ENCODE data around the gene SDHB.
A peak's percentile ranks its signal among the peaks of the same experiment; 100 is the strongest.
"Not testable (repeated sequence)": the region's sequence is repeated elsewhere in the genome, so short reads cannot be mapped to it uniquely, and the experiment has no call there.

The SDHB gene

DNA sequence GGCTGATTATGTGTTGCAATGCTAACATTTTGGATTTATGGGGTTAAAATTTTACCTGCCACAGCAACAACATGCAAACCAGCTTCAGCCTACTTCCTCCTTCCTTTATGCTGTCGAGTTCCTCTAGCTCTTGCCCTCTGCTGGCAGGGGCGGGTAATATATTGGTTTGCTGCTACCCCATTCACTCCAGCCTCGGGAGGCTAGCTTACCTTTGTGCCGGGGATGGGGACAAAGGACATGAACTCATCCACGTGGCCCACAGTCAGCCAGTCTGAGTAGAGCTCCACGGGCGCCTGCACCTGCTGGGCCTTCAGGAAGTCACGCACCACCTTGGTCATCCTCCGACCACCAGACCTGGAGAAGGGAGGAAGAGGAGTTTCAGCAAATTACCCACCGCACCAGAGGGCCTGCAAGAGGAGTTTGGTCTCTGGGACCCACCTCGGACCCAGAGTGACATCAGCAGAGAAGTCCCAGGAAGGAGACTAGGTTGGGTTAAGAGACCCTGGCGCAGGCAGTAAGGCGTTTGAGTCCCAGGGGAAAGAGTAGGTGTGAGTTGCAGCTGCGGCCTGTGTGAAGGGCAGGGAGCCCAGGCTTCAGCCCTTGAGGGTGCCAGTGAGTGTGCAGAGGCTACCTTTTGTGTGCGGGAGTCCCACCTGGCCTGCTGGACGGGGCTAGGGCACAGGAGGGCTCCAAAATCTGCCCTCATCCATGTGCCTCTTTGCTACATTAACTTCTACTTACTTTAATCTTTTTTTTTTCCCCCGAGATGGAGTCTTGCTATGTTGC lies 21.8 kb upstream of the SDHB start:
- DNase-seq (ENCODE audit: low spot score): no peak

DNA sequence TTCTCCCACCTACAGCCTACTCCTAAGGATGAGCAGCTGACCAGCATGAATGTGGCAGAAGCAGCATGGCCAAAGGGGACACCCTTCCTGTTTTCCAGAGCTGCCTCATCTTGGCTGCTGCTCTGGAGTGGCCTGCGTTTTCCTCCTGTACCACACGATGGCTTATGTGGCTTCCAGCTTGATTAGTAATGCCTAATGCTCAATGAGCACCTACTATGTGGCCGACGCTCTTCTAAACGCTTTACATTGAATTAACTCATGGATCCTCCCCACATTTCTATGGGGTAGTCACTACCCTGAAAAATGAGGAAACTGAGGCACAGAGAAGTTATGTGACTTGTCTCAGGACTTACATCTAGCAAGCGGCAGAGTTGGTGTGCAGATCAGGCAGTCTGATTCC lies 18.0 kb upstream of the SDHB start:
- no peak for DNase-seq (ENCODE audit: low spot score)

DNA sequence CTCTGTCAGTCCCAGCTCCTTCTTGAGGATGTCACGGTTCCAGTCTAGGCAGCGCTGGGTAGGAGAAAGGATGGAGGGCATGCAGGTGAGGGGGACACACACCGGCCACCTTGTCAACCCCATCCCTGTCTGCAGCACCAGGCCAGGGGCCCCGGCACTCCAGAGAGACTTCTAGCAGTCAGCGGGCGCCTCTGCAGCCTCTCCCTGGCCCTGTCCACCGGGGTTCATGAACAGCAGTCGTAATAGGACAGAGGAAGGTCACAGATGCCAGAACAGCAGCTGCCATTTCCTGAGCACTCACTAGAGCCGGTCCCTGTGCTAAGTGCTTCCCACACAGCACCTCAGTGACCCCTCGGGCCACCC lies 16.3 kb upstream of the SDHB start:
- no peak for DNase-seq (ENCODE audit: low spot score)

DNA sequence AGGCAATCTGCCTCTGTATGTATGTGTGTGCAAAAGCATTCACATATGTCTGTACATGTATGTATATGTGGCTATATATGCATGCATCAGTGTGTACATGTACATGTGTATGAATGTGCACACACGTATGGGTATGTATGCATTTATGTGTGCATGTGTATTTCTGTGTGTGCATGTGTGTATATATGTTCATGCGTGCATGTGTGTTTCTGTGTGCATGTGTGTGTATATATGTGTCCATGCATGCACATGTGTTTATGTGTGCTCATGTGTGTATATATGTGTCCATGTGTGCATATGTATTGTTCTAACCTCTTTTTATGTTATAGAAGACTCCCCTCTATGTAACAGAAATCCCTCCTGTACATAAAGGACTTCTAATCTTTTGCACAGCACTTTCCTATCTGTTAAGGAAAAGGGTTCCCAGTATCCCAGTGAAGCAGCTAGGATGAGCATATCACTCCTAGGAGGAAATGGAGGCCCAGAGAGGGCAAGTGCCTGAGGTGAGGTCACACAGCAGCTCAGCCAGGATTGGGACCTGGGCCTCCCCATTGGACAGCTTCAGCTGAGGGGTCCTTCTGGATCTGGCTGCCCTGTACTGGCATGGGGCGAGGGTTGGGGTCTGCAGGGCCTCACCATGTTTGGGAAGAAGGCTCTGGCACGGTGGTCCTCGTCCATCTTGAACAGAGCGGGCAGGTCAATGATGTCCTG lies 15.8 kb upstream of the SDHB start:
- DNase-seq (ENCODE audit: low spot score): no peak

DNA sequence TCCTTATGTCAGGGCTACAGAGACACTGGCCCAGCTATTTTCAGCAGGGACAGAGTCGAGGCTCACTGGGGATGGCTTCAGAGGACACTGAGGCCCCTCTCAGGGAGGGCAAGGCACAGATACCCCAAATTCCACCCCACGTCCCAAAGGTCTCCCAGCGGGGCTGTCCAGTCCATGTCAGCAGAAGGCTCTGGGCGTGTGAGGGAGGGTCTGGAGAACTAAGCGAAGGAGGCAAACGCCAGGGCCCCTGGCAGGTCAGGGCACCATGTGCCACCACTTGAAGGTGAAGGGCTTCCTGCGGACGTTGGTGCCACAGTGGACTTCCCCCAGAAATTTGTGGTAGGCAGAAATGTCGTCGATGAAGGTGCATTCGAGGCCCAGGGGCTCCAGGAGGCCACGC lies 15.0 kb upstream of the SDHB start:
- no peak for DNase-seq (ENCODE audit: low spot score)

DNA sequence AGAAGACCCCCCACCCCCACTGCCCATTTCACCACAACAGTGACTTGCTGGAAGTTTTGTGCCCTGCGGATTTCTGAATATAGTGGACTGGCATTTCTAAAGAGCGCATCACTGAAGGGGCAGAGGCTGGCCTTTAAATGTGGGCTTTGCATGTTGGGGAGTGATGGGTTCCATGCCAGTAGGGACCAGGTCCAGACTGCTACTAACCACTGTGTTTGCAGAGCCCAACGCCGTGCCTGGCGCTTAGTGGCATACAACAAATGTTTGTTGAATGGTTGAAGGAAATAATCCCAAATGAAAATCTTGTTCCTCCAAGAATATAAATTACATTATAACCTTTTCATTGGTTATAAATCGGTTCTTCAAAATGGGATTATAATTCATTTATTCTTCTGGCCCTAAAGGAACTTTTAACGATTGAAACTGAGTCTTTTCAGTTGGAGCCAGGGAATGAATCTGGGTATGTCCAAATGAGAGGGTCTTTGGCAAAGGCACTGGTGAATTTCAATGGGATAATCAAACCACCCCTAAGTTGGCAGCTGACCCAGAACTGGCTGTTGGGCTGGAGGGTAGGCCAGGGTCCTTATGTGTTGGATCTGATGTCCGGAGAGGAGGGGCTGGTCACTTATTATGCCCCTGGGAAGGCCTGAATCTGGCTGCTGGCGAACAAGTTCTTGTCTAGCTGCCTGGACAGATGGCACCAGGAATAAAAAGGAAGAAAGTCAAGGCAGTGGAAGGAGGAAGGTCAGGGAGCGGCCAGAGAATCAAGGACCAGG lies 13.8 kb upstream of the SDHB start:
- no peak for DNase-seq (ENCODE audit: low spot score)

DNA sequence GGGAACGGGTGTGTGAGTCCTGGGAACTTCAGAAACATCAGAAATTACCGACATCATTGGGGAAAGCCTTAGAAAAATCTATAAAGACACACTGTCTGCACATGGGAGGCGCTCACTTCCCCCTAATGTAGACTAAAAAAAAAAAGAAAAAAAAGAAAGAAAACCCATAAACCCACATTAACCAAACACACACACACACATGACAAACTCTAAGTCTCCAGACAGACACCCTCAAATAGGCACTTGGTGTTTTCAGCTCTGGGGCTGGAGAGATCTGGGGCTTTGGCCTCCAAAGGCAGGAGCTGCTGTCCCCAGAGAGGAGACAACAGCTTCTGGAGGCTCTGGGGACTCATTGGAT lies 13.2 kb upstream of the SDHB start:
- DNase-seq (ENCODE audit: low spot score): no peak

DNA sequence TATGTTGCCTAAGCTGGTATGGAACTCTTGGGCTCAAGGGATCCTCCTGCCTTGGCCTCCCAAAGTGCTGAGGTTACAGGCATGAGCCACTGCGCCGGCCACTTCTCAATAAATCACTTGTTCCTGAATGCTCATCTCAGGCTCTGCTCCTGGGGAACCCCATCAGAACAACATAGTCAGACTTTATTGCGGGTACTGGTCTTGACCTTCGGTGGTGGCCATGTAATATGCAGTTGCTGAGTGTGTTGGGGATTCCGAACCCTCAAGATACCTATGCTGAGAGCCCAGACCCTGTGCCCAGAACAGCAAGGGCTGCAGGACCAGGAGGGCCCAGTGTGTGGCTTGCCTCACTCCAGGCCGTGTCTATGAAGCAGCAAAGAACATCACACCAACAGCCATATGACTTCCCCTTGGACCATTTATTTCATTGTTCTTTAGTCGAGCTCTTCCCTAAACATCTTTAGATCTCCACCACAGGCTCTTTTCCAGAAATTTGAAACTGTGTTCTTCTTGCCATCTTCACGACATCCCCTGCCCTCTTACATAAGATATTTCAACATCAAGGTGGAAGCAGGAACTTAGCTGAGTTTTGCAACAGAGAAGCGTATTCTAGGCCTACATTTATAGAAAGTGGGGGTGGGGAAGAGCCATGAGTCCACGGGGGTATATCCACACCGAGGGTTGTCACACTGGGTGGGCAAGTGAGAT lies 12.7 kb upstream of the SDHB start:
- no peak for DNase-seq (ENCODE audit: low spot score)

DNA sequence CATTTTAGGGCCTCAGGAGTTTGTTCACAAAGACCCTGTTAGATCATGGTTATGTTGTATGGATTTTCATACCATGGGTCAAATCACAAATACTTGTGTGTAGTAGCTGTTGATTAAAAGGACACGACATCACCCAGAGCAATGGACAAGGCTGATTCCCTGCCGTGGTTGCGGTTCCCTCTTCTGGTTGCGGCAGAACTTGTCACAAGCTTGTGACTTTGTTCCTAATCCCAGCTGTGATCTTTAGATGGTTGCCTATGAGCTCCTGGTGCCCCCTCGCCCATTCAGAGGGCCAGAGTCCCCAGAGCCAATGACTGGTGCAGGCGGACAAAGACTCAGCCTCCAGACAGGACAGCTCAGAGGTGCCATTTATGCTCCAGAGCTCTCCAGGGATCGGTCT lies 11.8 kb upstream of the SDHB start:
- no peak for DNase-seq (ENCODE audit: low spot score)

DNA sequence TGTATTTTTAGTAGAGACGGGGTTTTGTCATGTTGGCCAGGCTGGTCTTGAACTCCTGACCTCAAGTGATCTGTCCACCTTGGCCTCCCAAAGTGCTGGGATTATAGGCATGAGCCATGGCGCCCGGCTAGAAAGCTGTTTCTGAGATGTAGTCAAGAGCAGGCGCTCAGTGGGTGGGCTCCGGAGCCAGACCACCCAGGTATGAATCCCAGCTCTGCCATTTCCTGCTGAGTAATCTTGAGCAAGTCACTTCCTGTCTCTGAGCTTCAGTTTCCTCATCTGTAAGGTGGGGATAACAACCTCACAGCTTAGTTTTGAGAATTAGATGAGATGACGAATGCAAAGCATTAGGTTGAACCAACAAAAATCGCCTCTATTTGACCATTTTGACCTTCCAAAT lies 8.9 kb upstream of the SDHB start:
- not testable (repeated sequence) for DNase-seq (ENCODE audit: low spot score)

DNA sequence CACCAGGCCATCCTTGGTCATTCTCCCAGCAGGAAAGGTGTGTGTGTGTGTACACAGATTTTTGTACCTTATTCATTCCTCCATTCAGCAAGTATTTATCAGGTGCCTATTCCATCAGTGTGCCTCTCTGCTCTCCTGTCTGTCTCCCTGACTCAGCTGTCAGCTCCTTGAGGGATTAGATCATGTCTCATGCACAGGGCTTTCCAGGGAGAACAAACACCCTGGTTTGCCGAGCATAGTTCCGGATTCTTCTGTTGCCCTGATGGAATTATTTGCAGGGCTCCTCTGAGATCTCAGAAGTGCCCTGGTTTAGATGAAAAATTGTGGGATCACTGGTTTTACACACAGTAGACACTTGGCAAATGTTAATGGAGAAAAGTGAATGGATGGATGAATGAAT lies 8.1 kb upstream of the SDHB start:
- DNase-seq (ENCODE audit: low spot score): no peak

DNA sequence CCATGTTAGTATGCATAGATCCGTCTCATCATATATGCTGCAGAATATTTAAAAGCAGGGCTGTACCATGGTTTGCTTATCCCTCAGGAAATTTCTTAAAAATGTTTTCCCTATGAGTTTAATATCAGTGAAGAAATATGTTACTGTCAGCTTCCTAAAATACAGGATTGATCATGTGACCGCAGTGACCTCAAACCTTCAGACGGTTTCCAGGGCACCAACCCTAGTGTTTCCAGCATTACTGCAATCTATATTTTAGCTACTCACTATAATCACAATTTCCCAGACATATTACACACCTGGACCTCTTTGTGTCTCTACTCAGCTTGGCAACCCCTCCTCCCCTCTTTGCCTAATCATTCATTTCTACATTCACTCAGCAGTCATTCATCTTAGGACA lies 7.7 kb upstream of the SDHB start:
- no peak for DNase-seq (ENCODE audit: low spot score)

DNA sequence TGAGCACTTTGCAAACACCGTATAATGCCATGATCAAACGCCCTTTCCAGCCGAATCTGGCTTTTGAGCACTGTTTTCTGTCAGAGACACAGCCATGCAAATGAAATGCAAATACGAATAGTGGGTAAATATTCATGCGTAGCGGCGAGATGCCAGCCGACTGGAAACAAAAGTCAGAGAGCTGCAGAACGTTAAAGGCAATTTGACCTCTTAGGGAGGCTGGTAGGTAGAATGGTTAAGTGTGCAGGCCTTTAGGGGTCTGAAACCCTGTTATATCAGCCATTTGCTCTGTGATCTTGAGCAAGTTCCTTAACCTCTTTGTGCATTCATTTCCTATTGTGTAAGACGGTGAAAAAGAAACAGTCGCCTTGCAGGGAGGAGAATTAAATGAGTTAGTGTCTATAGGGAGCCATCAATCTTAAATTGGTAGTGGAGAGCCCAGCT lies 6.5 kb upstream of the SDHB start:
- no peak for DNase-seq (ENCODE audit: low spot score)

DNA sequence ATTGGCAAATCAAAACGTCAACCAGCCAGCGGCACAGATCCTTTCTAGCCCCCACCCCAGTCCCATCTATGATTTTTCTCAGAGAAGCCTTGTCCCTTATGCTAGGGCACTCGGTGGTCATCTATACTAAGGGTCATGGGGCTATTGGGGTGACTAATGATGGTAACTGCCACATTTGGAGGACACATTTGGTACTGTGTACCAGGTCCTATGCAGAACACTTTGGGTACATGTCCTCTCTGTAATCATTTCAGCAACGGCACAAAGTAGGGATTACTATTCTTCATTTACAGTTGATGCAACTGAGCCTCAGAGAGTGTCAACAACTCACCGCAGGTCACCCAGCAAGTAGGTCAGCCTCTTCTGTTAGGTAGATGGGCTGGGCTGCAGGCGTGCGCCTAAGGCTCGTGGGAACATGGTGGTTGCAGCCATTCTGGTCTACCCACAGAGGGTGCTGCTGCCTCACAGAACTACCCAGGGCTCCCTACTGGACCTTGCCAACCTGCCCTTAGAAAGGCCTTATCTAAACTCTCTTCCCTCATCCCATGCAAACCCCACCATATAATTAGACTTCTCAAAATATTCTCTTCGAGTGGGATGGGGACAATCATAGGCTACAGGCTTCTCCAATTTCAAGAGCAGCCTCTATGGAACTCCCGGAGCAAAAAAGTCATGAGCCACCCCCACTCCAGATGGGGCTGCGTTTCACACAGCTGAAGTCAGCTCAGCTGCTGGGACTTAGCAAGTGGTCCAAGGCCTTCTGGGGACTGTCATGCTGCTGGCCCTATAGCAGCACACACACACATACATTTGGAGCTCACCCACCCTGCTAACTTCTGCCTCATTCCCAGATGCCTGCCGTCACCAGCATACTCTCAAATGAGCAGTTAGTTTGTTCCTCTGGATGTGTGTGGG lies 5.8 kb upstream of the SDHB start:
- DNase-seq (ENCODE audit: low spot score): peak; percentile 83

DNA sequence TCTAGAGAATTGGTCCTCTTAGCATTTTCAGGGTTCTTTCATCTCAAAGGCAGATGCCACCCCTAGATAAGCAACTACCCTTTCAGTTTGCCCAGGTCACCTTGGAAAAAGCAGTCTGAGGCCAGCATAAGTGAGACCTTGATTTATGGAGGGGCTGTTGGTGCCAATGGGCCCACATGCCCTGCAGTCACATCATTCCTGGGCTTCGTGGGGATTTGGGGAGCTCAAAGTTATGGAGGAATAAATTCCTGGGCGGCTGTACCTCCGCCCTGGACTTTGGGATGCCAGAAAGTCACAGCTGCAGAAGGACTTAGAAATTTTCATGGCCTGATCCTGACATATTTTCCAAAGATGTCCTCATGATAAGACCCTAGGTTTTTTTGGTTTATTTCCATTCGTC lies 2.7 kb upstream of the SDHB start:
- no peak for DNase-seq (ENCODE audit: low spot score)

DNA sequence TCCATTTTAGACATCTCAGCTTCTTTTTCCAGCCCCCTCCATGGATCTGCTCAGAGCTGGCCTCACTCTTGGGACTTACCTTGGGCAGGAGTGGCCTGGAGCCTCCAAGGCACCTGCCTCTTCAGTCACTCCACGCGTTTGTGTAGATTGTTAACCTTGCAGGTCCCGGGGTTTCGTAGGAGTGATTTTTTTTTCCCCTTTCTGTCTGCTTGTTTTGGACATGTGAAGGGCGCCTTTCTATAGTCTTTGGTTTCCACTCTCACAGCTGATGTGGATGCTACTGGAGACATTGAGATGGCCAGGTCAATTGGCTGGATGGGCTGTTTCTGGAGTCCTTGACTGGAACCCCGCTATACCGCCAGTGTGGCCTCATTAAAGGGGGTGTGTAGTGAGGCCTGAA lies 2.0 kb upstream of the SDHB start:
- no peak for DNase-seq (ENCODE audit: low spot score)

DNA sequence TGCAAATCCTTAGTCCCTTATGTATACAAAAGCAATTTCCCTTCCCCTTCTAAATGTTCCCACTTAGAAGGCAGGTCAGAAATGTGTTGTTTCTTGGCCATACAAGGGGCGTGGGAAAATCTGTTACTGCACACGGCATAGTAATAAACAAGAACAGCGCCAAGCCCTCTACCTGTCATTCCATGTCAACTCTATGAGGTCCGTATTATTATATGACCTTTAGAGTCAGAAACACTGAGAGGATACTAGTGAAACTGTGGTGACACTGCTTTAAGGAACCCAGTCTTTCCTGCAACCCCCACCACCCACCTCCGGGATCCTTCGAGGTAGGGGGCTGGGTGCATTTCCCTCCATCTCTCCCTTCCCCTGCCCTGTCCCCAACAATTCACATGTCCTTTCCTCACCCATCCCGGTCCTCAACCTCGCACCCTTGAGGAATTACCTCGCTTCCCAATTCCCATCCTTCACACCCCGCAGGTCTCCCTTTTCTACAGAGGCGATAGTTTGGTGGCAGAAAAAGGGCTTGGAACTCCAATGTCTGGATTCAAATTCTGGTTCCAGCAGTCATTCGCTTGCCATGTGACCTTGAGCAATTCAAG lies 647 bp downstream of the SDHB start:
- DNase-seq (ENCODE audit: low spot score): peak; percentile 8

DNA sequence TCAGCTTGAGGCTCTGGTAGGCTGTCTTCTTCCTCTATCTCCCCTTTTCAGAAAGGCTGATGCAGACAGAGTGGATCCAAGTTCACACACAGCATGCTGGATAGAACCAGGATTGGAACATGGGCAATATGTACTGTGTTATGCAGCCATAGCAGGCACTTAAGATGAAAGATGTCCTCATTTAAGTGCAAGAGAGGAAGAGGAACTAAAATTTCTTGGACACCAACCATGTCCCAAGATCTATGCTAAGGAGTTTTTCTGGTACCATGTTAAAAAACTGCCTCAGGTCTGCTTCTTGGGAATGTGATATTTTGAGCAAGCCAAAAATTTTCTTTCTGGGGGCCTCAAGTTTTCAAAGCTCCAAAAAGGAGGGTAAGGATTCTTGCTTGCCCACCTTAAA lies 1.2 kb downstream of the SDHB start:
- no peak for DNase-seq (ENCODE audit: low spot score)

DNA sequence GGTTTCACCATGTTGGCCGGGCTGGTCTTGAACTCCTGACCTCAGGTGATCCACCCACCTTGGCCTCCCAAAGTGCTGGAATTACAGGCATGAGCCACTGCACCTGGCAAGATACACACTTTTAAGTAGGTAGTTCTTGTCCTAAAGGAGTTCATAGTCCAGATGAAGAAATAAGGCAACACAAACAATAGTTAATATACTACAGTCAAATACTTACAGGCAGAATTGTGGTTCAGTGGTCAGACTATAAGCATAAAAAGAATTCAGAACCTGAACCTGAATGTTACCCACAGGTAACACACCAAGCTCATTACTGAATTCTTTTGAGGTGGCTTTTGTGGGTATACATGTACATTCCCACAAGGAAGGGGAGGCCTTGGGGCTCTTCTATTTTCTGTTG lies 1.8 kb downstream of the SDHB start:
- DNase-seq (ENCODE audit: low spot score): no peak

DNA sequence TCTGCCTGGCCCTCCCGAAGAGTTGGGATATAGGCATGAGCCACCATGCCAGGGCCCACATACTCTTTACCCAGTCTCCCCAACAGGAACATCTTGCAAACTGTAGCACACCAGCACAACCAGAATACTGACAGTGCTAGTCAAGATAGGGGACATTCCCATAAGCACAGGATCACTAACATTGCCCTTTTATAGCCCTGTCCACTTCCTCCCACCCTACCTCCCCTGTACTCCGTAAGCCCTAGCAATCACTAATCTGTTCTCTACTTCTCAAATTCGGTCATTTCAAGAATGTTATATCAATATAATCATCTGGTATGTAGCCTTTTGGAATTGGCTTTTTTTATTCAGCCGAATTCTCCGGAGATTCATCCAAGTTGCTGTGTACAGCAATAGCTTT lies 5.9 kb downstream of the SDHB start:
- DNase-seq (ENCODE audit: low spot score): no peak

DNA sequence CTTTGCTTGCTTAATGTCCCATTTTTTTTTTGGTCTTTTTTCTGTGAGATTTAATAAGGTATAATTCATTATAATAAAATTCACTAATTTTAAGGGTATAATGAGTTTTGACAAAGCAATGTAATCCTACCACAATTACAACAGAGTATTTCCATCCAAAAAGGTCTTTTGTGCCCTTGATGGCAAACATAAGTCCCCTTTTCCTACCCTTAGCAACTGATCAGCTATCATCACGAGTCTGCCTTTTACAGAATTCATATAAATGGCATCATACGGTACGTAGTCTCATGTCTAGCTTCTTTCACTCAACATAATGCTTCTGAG lies 7.5 kb downstream of the SDHB start:
- no peak for DNase-seq (ENCODE audit: low spot score)

Measured in D341Med (cell line).